ENCODE data around the gene MED12L. TPM values are rescaled to one million over a fixed set of nuclear protein-coding genes. Genes with fewer than 3 reads are reported as not detected.

Gene MED12L
- total and polyA plus RNA-seq, 10 of the 15 experiments (the other 5 are each of a cell fraction or from before 2014, with no cell fraction given) = 0.01 to 0.06 (median 0.03) TPM; not detected in 2

GRCh38 chr3:151350656-151351055 is 265.2 kb downstream of the MED12L start:
- no peak for FAIRE-seq
- Histone ChIP-seq H3K27ac (ENCODE audit: control insufficient read depth, insufficient read depth) (no peak overlapping the region), H3K36me3 (ENCODE audit: control insufficient read depth in 2 of 2, insufficient read depth in 2 of 2, low read length in 1 of 2) (no peaks in the 10 kb centered on the region), H4K20me1 (ENCODE audit: control insufficient read depth, insufficient read depth) (no peaks in the 10 kb centered on the region), H3K27me3 (replicated peaks in 1 of 2; ENCODE audit: control insufficient read depth in 2 of 2, insufficient read depth in 2 of 2, low read length in 1 of 2) (no peaks in the 10 kb centered on the region), H2AFZ (ENCODE audit: control insufficient read depth, low read depth, low read length) (no peak overlapping the region), H3K4me2 (ENCODE audit: control insufficient read depth, insufficient read depth) (no peak overlapping the region), H3K79me2 (ENCODE audit: control insufficient read depth, insufficient read depth, low read length) (no peaks in the 10 kb centered on the region), H3K9me3 (replicated peaks; ENCODE audit: control insufficient read depth, insufficient read depth, low read length) (no peaks in the 10 kb centered on the region), H3K4me1 (ENCODE audit: control insufficient read depth, insufficient read depth, low read length) (peaks cover 21% of the 10 kb centered on the region), H3K9ac (ENCODE audit: control insufficient read depth, insufficient read depth, low read length) (no peak overlapping the region), H3K4me3 (no peak overlapping the region)
- ChIA-PET POLR2A (no interaction called here), RAD21 (ENCODE audit: unreplicated experiment) (no interaction called here), CTCF (interaction anchor here (1.0 kb wide), 1 partner anchor 10 kb away, joined by 3 read pairs; no protein-coding TSS in a partner anchor), SMC1A (ENCODE audit: uncharacterized antibody, unreplicated experiment) (no interaction called here)
- intact Hi-C loops (cut with micrococcal nuclease; ENCODE audit: unreplicated experiment) (no loop called here), in situ Hi-C loops (cut with MboI) (no loop called here)
- no TSS peak for BruUV-seq (replicated peaks)
- WGBS (ENCODE audit: insufficient coverage, insufficient replicate concordance, low lambda C conversion rate, missing lambda C conversion rate) = 89% methylated on average over 1 of the region's 1 CpG
- TF ChIP-seq CHD4 (IDR thresholded peaks at IDR 0.05) = no peak
- TF ChIP-seq SMAD1 (IDR thresholded peaks at IDR 0.05; ENCODE audit: low read depth, partially characterized antibody) = no peak
- no peak for TF ChIP-seq SMARCA5 (IDR thresholded peaks at IDR 0.05)
- no peak for TF ChIP-seq SMC3 (IDR thresholded peaks at IDR 0.05; ENCODE audit: borderline replicate concordance, low read length)
- no peak for TF ChIP-seq HDAC2 (IDR thresholded peaks at IDR 0.05)
- no peak for DNase-seq (ENCODE audit: low read depth, low spot score)
- no peak for ATAC-seq

- no peaks in the 10 kb centered on the region for H4K20me1 ChIP-seq (ENCODE audit: control insufficient read depth, insufficient read depth)
- no peak for FAIRE-seq
- DNase-seq (ENCODE audit: low read depth, low spot score) = no peak
- WGBS (ENCODE audit: insufficient coverage, insufficient replicate concordance, low lambda C conversion rate, missing lambda C conversion rate) = 91% methylated on average over 1 of the region's 1 CpG
- H3K4me1 ChIP-seq (ENCODE audit: control insufficient read depth, insufficient read depth, low read length) = peaks cover 21% of the 10 kb centered on the region
- no peak overlapping the region for H3K4me3 ChIP-seq
- H3K27me3 ChIP-seq (replicated peaks in 1 of 2; ENCODE audit: control insufficient read depth in 2 of 2, insufficient read depth in 2 of 2, low read length in 1 of 2) = no peaks in the 10 kb centered on the region
- ChIA-PET RAD21 (ENCODE audit: unreplicated experiment) (no interaction called here), POLR2A (no interaction called here), SMC1A (ENCODE audit: uncharacterized antibody, unreplicated experiment) (interaction anchor here (1.2 kb wide), 1 partner anchor 494 kb away, joined by 3 read pairs; no protein-coding TSS in a partner anchor), CTCF (interaction anchor here (0.9 to 1.0 kb wide), 2 partner anchors 10 to 23 kb away, joined by 3 to 4 read pairs; no protein-coding TSS in a partner anchor)
- H3K36me3 ChIP-seq (ENCODE audit: control insufficient read depth in 2 of 2, insufficient read depth in 2 of 2, low read length in 1 of 2) = no peaks in the 10 kb centered on the region
- H3K27ac ChIP-seq (ENCODE audit: control insufficient read depth, insufficient read depth) = no peak overlapping the region
- H2AFZ ChIP-seq (ENCODE audit: control insufficient read depth, low read depth, low read length) = no peak overlapping the region; the same call in 1 of the 2 replicates
- no TSS peak for BruUV-seq (replicated peaks)
- no peaks in the 10 kb centered on the region for H3K79me2 ChIP-seq (ENCODE audit: control insufficient read depth, insufficient read depth, low read length)
- no peaks in the 10 kb centered on the region for H3K9me3 ChIP-seq (replicated peaks; ENCODE audit: control insufficient read depth, insufficient read depth, low read length)
- H3K4me2 ChIP-seq (ENCODE audit: control insufficient read depth, insufficient read depth) = peak overlapping the region; percentile 75
- in situ Hi-C loops (cut with MboI) = no loop called here
- intact Hi-C loops (cut with micrococcal nuclease; ENCODE audit: unreplicated experiment) = no loop called here
- peak; percentile 87 for ATAC-seq
- H3K9ac ChIP-seq (ENCODE audit: control insufficient read depth, insufficient read depth, low read length) = no peak overlapping the region
- TF ChIP-seq BRCA1 (IDR thresholded peaks at IDR 0.05; ENCODE audit: low read depth, low read length) (no peak), SREBF2 (IDR thresholded peaks at IDR 0.05; ENCODE audit: low read length) (no peak), EED (IDR thresholded peaks at IDR 0.05; ENCODE audit: low read depth) (peak; percentile 57; the same call in 1 of the 2 replicates), JUND (IDR thresholded peaks at IDR 0.05; ENCODE audit: low read depth, low read length) (no peak), IKZF2 (IDR thresholded peaks at IDR 0.05) (0 out of 4 replicates have a peak, but pooled peaks of 1 of the 2 experiments have one; percentile 27), NFIC (IDR thresholded peaks at IDR 0.05; ENCODE audit: low read depth, low read length) (peak; percentile 55; the same call in 1 of the 2 replicates), JUNB (IDR thresholded peaks at IDR 0.05) (peak; percentile 6; the same call in 1 of the 2 replicates), ETV6 (conservative IDR thresholded peaks at IDR 0.05 in 1 of 2, IDR thresholded peaks at IDR 0.05 in 1 of 2; ENCODE audit: borderline replicate concordance in 1 of 2, low read depth in 1 of 2) (no peak), HDAC6 (IDR thresholded peaks at IDR 0.05; ENCODE audit: unreplicated experiment) (no peak), SPI1 (IDR thresholded peaks at IDR 0.05; ENCODE audit: borderline replicate concordance, insufficient read depth, low read depth, low read length) (peak; percentile 81), POLR2AphosphoS2 (IDR thresholded peaks at IDR 0.05; ENCODE audit: low read depth, low read length) (no peak), MLLT1 (IDR thresholded peaks at IDR 0.05) (no peak)
These were observed 265.8 kb downstream of the MED12L start for GRCh38 chr3:151351219-151351618.

Measured in GM12878 (cell line).